NCI-H1092 (cell line): ENCODE measurements around the gene AGA.

ENCODE experiments used
- DNase-seq: peaks from one replicate; lab custom pipeline; 2025; lab: John Stamatoyannopoulos, UW

The AGA gene

DNA sequence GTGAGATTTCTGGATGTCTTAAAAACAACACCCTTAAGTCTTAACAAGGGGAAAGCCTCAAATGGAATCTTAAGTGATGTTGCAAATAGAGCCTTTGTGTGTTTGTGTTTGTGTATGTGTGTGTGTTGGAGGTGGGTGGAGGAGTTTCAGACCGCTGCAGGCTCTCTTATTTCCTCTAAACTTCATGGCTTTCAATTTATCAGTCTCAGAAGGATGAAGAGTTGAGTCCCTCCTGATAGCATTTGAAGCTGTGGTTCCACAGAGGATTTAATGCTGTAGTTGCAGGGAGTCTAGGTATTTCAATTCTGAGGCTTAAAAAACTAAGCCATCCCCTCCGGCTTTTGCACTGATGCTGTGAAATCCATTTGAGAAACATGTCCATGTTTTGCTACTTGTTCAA lies 4.3 kb upstream of the AGA start:
- no peak for DNase-seq

- DNase-seq: no peak
Observed at GRCh38 chr4:177444911-177445736, 2.9 kb upstream of the AGA start.

GRCh38 chr4:177441061-177441802 lies 1.0 kb downstream of the AGA start:
- DNase-seq: peak; percentile 2

- DNase-seq: no peak
Observed at GRCh38 chr4:177436456-177436855, 5.8 kb downstream of the AGA start.

- DNase-seq: no peak
Observed at GRCh38 chr4:177434667-177435066, 7.6 kb downstream of the AGA start.

DNA sequence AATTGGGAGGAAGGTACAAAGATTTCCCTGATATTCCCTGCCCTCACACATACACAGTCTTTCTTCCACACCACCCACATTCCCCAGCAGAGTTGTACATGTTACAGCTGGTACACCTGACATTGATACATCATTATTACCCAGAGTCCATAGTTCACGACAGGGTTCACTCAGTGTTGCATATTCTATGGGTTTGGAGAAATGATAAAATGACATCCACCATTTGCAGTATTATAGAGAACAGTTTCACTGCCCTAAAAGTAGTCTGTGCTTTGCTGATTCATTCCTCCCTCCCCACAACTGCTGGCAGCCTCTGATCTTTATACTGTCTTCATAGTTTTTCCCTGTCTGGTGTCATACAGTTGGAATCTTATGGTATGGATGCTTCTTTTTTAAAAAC lies 15.0 kb downstream of the AGA start:
- DNase-seq: no peak

DNA sequence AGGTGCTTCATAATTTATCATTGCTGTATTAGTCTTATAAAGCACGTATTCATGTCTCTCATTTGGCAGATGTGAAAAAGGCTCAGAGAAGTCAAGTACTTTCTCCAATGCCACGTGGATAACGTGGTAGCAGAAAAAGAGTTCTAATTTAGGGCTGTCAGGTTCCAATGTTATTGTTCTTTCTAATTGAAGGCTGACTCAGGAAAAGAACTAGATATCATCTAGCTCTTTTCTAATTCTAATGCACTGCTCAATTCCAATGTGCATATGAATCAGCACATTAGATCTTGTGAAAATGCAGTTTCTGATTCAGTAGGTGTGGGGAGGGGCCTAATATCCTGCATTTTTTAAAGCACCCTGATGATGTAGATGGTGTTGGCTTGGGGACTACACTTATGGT lies 22.8 kb downstream of the AGA start:
- DNase-seq: no peak

DNA sequence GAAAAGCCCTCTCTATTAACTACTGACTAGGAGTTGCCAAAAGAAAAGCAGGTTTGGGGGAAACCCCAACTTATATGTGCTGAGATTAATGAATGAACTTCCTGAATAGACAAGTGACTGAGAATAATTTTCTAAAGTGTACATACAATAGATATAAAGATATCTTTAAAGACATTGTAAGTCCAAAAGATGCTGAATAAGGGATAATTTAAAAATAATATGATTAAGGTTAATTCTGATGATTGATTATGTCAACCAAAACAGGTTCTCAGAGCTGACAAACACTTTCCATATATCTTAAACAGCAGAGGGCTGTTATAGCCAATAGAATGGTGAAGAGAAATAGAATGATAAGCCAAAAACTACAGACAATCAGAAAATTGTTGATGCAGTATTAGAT lies 28.6 kb downstream of the AGA start:
- no peak for DNase-seq

DNA sequence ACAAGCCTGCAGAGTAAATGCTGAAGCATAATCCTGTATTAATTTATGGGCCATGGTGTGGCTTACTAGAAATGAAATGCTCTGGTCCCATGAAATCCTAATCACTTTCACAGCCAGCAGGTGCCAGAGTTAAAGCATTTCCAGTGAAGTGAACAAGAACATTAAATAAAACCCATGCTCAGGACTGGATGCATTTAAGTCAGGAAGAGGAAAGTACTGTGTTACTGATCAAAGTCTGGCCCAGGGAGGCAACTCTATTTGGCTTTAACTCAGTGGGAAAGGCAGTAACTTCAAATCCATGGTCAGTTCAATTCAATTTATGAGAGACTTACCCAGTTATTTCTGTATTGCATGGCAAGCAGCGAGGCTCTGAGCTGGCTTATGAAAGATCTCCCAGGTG lies 29.2 kb downstream of the AGA start:
- no peak for DNase-seq

- no peak for DNase-seq
Observed at GRCh38 chr4:177411996-177412395, 30.2 kb downstream of the AGA start.

- no peak for DNase-seq
Observed at GRCh38 chr4:177410566-177410965, 31.7 kb downstream of the AGA start.

DNA sequence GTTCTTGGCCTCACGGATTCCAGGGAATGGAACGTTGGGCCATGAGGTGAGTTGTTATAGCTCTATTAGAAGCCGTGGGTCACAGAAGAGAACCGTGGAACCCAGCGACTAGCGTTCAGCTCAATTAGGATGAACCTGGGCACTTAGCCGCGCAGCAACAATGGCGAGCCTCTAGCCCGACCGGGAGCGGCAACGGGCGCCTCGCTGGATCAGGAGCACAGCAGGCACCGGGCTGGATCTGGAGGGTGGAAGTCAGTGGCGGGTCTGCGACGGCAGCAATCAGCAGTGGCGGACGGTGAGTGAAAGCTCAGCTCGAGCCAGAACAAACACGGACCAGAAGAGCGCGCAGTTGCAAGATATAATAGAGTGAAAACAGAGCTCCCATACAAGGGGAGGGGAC lies 34.2 kb downstream of the AGA start:
- peak; percentile 58 for DNase-seq

GRCh38 chr4:177405508-177405907 lies 36.7 kb downstream of the AGA start:
- no peak for DNase-seq

DNA sequence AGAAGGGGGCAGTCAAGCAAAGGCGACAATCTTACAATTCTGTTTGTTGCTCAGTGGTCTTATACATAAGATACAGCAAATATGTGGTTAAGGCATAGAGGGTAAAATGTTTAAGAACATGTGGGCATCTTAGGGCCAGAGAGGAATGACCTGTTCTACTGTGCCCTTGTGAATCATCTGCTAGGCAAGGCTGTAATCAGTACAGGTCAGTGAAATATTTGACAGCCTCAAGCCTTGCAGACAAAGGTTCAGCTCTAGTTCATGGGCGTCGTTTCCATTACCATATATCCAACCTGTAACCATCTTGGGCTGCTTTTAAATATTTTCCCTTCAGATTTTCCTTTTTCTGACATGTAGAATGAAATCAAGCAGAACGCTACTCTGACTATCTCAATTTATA lies 37.3 kb downstream of the AGA start:
- no peak for DNase-seq

DNA sequence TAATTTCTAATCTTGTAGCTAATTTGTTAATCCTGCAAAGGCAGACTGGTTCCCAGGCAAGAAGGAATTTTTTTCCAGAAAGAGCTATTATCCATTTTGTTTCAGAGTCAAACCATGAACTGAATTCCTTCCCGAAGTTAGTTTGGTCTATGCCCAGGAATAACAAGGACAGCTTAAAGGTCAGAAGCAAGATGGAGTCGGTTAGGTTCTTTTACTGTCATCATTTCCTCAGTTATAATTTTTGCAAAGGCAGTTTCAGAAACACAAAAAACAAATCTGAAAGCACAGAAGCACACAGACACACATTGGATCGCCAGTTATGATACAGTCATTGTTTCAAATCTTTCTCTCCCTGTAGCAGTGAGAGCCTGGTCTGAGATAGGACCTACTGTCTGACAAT lies 37.9 kb downstream of the AGA start:
- no peak for DNase-seq

DNA sequence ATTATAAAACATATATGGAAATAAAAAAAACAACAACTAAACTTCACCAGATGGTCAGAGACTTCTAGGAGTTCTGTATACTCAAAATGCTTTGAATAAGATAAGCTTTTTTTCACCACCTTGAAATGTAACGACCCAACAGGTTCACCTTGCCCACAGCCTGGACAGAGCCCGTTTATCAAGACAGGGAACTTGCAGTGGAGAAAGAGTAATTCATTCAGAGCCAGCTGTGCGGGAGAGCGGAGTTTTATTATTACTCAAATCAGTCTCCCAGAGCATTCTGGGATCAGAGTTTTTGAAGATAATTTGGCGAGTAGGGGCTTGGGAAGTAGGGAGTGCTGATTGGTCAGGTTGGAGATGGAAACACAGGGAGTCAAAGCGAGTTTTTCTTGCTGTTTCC lies 38.5 kb downstream of the AGA start:
- no peak for DNase-seq

DNA sequence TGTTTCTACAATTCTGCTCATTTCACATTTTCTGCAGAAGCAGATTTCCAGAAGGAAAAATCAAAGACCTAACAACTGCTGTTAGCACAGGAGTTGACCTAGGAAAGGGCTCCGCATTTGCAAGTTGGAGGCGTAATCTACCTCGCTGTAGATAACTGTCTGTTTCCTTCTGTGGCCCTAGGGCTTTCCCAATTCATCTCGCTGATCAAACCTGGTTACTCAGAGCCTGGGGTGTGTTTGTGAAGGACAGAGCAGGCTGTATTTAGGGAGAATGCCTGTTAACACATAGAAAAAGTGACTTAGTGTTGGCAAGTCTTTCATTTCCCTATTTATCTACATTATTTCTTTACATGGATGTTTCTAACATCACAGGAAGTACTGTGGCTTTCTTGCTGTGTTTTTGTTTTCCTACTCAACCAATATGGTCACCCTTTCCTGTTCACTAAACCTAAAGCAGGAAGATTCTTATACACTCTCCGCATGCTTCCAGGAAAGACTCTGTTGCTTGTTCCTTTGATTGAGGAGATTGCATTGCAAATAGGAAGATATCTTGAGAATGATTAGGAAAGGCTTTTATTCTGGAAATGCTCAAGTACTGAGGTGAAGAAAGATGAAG lies 40.5 kb downstream of the AGA start:
- DNase-seq: no peak

GRCh38 chr4:177400030-177400429 lies 42.2 kb downstream of the AGA start:
- no peak for DNase-seq

GRCh38 chr4:177396352-177396751 lies 45.9 kb downstream of the AGA start:
- no peak for DNase-seq

- DNase-seq: no peak
Observed at GRCh38 chr4:177393236-177393635, 49.0 kb downstream of the AGA start.

DNA sequence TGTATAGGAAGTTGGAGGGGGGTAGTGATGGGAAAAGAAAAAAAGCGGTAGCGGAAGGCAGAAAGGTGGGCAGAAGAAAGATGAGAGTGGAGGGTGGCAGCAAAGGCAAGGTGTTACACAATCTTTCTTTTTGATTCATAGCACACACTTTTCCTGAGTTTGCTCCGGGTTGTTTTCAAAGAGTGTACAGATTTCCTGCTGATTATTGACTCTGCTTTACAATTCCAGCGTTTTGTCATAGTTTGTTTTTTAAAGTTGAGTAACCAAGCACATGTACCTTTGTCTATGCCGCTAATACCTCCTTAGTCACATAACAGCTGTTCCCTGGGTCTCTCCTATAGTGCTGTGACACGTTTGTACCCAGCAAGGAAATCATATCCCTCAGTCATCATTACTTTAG lies 50.3 kb downstream of the AGA start:
- DNase-seq: no peak

- DNase-seq: no peak
Observed at GRCh38 chr4:177391287-177391686, 51.0 kb downstream of the AGA start.

DNA sequence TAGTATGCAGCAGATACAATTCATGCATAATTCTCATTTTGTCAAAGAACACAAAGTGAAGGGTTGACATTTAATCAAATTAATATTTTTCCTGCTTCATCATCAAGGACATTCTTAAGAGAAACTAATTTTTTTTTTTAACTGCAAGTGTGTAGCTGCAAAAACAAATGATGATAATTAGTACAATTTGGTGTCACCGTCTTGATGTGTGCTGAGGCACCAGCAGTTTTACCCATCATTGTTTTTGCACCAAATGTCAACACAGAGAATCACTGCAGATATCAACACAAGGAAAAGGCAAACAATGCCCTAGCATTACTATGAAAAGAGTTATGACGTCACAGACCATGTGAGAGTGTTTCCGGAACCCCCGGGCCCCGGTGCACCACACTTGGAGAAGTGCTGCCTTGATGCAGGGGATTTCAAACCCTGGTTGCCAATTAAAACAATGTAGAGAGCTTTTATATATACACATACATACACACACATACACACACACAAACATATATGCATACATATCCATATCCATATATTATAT lies 55.9 kb downstream of the AGA start:
- no peak for DNase-seq
